ENCODE data around the gene PIGT. TPM values are rescaled to one million over a fixed set of nuclear protein-coding genes. Genes with fewer than 3 reads are reported as not detected.

The PIGT gene
- total and polyA plus RNA-seq, 2 of the 4 experiments (the other 2 are of a cell fraction), result 31.2 to 145 TPM

- WGBS, 2 experiments (ENCODE audit: extremely low coverage in 2 of 2, insufficient read length in 1 of 2), result no CpG with 5 or more reads among the region's 7 CpGs
- no peak overlapping the region for H4K91ac ChIP-seq (ENCODE audit: insufficient read depth, low read depth, low read length)
- no peak overlapping the region for H4K8ac ChIP-seq (ENCODE audit: low read depth in 2 of 2, low read length in 2 of 2)
- H4K20me1 ChIP-seq (ENCODE audit: insufficient read depth, low read length), result no peaks in the 10 kb centered on the region
- BruUV-seq (replicated peaks), result no TSS peak
- no peak overlapping the region for H2BK15ac ChIP-seq (ENCODE audit: low read depth, low read length)
- H2AK5ac ChIP-seq (ENCODE audit: low read depth, low read length), result no peak overlapping the region
- no peak overlapping the region for H2BK5ac ChIP-seq (ENCODE audit: low read depth, low read length, poor library complexity, severe bottlenecking)
- CTCF ChIA-PET, result no interaction called here
- DNase-seq (no peak), ATAC-seq (ENCODE audit: low read depth) (no peak)
- no peaks in the 10 kb centered on the region for H3K9me3 ChIP-seq (ENCODE audit: control insufficient read depth, insufficient read depth, low read length)
- no peak overlapping the region for H2BK120ac ChIP-seq (ENCODE audit: low read depth, low read length)
- H3K4me2 ChIP-seq (ENCODE audit: low read depth, low read length), result no peak overlapping the region
- H3K56ac ChIP-seq (ENCODE audit: extremely low read depth, insufficient read depth, low read length), result no peak overlapping the region
- in situ Hi-C loops (cut with MboI; ENCODE audit: low sequenced_read_pairs) (no loop called here), dilution Hi-C loops (cut with HindIII; ENCODE audit: low sequenced_read_pairs, unreplicated experiment) (no loop called here), intact Hi-C loops (cut with micrococcal nuclease) (no loop called here)
- H3K79me1 ChIP-seq (ENCODE audit: low read depth in 1 of 2, low read length in 2 of 2), result peaks cover 0 to 10% of the 10 kb centered on the region in 2 experiments; a peak in 3 of 4 replicates
- TF ChIP-seq CTCF (conservative IDR thresholded peaks at IDR 0.05; ENCODE audit: low read depth, low read length) (no peak), NFE2L2 (IDR thresholded peaks at IDR 0.05; ENCODE audit: low read depth, low read length) (no peak), FOS (IDR thresholded peaks at IDR 0.05; ENCODE audit: low read depth, low read length) (no peak), CHD1 (IDR thresholded peaks at IDR 0.05; ENCODE audit: low read depth, low read length) (no peak), MXI1 (IDR thresholded peaks at IDR 0.05; ENCODE audit: borderline replicate concordance, low read depth, low read length) (no peak), RAD21 (IDR thresholded peaks at IDR 0.05; ENCODE audit: low read length) (no peak), SMC3 (IDR thresholded peaks at IDR 0.05; ENCODE audit: low read depth, low read length) (no peak), MAZ (IDR thresholded peaks at IDR 0.05; ENCODE audit: borderline replicate concordance, low read depth, low read length) (no peak), POLR2A (IDR thresholded peaks at IDR 0.05; ENCODE audit: low read depth, low read length) (no peak), MAFK (IDR thresholded peaks at IDR 0.05; ENCODE audit: low read depth, low read length) (no peak), RFX5 (IDR thresholded peaks at IDR 0.05; ENCODE audit: low read depth, low read length) (no peak), USF2 (IDR thresholded peaks at IDR 0.05; ENCODE audit: low read depth, low read length) (no peak)
- no peak overlapping the region for H4K5ac ChIP-seq (ENCODE audit: low read depth, low read length)
- H3K4me1 ChIP-seq (ENCODE audit: control insufficient read depth, insufficient read depth, low read length), result peaks cover 4% of the 10 kb centered on the region; the same call in 1 of the 2 replicates
- no peaks in the 10 kb centered on the region for H3K27me3 ChIP-seq (ENCODE audit: control insufficient read depth, insufficient read depth, low read length)
- H3K9ac ChIP-seq (ENCODE audit: low read depth, low read length), result no peak overlapping the region
- no peak overlapping the region for H3K23ac ChIP-seq (ENCODE audit: low read depth, low read length)
- no peak overlapping the region for H2AFZ ChIP-seq (replicated peaks; ENCODE audit: low read length, poor library complexity)
- H2AK9ac ChIP-seq (replicated peaks; ENCODE audit: low read depth, low read length, poor library complexity), result no peak overlapping the region
- POLR2A ChIA-PET (ENCODE audit: unreplicated experiment), result no interaction called here
- H3K4ac ChIP-seq (ENCODE audit: low read depth, low read length), result no peak overlapping the region
- H3K14ac ChIP-seq (replicated peaks; ENCODE audit: low read depth, low read length), result no peak overlapping the region
- no peak overlapping the region for H3K27ac ChIP-seq (ENCODE audit: insufficient read depth, low read length)
- H3K18ac ChIP-seq (ENCODE audit: low read depth, low read length), result no peak overlapping the region
- H3K36me3 ChIP-seq (ENCODE audit: control insufficient read depth, insufficient read depth, low read length), result no peaks in the 10 kb centered on the region; the same call in 1 of the 2 replicates
- no peaks in the 10 kb centered on the region for H3K9me1 ChIP-seq (ENCODE audit: insufficient read depth, low read length)
- no peak overlapping the region for H3K4me3 ChIP-seq (ENCODE audit: insufficient read depth, low read depth, low read length)
- no peak overlapping the region for H2BK20ac ChIP-seq (ENCODE audit: low read depth, low read length)
These were observed 7.2 kb upstream of the PIGT start for GRCh38 chr20:45408646-45409213.

All from IMR-90 (cell line).